Measurements from ENCODE around the gene RPTOR.

The RPTOR gene

DNA sequence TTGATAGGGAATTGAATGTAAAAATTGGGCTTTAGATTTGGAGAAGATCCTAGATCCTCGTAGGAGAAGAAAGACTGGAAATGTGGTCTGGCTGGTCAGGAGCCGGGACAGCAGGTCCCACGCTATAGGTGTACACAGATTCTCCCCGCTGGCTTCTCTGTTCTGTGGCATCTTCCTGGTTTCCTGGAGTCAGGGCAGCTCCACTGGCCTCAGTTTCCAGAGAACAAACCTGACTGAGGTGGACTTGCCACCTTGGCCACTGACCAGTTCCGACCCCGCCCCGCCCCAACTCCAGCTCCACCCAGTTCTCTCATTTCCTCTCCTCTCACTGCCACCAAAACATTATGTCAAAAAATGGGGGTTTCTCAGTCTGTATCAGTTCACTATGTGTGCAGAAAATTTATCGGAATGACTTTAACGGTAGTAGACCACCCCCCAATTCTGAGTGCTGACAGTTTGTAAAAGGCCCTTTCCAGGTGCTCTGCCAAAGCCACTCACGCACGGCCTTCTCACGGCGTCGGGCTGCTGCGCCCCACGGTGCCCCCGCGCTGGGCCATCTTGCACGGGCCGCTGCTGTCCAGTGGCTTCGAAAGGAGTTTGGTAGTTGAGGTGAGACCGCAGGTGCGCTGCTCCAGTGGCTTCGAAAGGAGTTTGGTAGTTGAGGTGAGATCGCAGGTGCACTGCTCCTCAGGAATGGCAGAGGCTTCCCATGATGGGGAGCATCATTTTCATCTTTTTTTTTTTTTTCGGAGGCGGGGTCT, 285.6 kb downstream of the RPTOR start:
- H3K79me1 ChIP-seq (ENCODE audit: low read depth, low read length) = peaks cover 4% of the 10 kb centered on the region
- H4K91ac ChIP-seq (ENCODE audit: low read depth, low read length, poor library complexity) = no peak overlapping the region
- H2BK5ac ChIP-seq (ENCODE audit: low read length) = no peak overlapping the region
- H3K36me3 ChIP-seq (replicated peaks in 1 of 2; ENCODE audit: control insufficient read depth in 2 of 2, insufficient read depth in 2 of 2, low read length in 2 of 2) = peaks cover 0 to 7% of the 10 kb centered on the region in 2 donors
- no peak overlapping the region for H4K8ac ChIP-seq (ENCODE audit: low read depth, low read length)
- H3K9ac ChIP-seq (ENCODE audit: low read depth, low read length, poor library complexity) = no peak overlapping the region
- no peak overlapping the region for H2BK15ac ChIP-seq (ENCODE audit: low read length)
- H2AK5ac ChIP-seq (ENCODE audit: low read depth, low read length) = no peak overlapping the region
- peaks cover 2% of the 10 kb centered on the region in 2 donors for H3K9me3 ChIP-seq (replicated peaks in 1 of 2; ENCODE audit: control insufficient read depth in 2 of 2, insufficient read depth in 1 of 2, low read depth in 1 of 2, low read length in 2 of 2)
- H3K4ac ChIP-seq (ENCODE audit: low read length) = no peak overlapping the region
- H3K23ac ChIP-seq (ENCODE audit: low read depth, low read length, poor library complexity) = peak overlapping the region; percentile 27
- no peak overlapping the region for H2AFZ ChIP-seq (ENCODE audit: low read length)
- no peak overlapping the region for H2BK120ac ChIP-seq (ENCODE audit: low read depth, low read length)
- no peaks in the 10 kb centered on the region for H3K27me3 ChIP-seq (ENCODE audit: control insufficient read depth in 3 of 3, insufficient read depth in 3 of 3, low read depth in 1 of 3, low read length in 3 of 3)
- no CpG with 5 or more reads among the region's 27 CpGs for WGBS, 2 donors (ENCODE audit: extremely low coverage in 2 of 2, insufficient read length in 2 of 2, insufficient replicate concordance in 1 of 2)
- H3K14ac ChIP-seq (ENCODE audit: low read length) = no peak overlapping the region
- no peak overlapping the region for H3K4me2 ChIP-seq (ENCODE audit: insufficient read depth, low read length, poor library complexity, severe bottlenecking)
- H3K4me3 ChIP-seq (ENCODE audit: low read length in 2 of 2) = no peak overlapping the region
- DNase-seq (ENCODE audit: low spot score) = no peak
- H3K4me1 ChIP-seq (ENCODE audit: control insufficient read depth in 2 of 2, insufficient read depth in 1 of 2, low read depth in 1 of 2, low read length in 2 of 2) = peaks cover 20 to 31% of the 10 kb centered on the region in 2 donors
- no peak overlapping the region for H3K27ac ChIP-seq (replicated peaks; ENCODE audit: low read length)
- no peak overlapping the region for H2BK12ac ChIP-seq (ENCODE audit: low read length)
- H3K18ac ChIP-seq (ENCODE audit: low read length) = no peak overlapping the region

DNA sequence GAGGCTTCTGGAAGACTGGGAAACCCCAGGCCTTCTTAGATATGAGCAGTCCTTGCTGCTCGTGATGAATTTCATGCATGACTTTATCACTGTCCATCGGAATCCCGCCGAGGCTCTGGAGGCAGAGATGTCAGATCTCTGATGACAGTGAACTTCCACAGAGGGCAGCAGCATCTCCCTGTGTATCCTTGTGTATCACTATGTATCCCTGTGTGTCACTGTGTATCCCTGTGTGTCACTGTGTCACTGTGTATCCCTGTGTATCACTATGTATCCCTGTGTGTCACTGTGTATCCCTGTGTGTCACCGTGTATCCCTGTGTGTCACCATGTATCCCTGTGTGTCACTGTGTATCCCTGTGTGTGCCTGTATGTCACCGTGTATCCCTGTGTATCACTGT, 286.9 kb downstream of the RPTOR start:
- Histone ChIP-seq H4K91ac (ENCODE audit: low read depth, low read length, poor library complexity) (no peak overlapping the region), H2BK120ac (ENCODE audit: low read depth, low read length) (no peak overlapping the region), H2AFZ (ENCODE audit: low read length) (no peak overlapping the region), H3K36me3 (replicated peaks in 1 of 2; ENCODE audit: control insufficient read depth in 2 of 2, insufficient read depth in 2 of 2, low read length in 2 of 2) (peaks cover 0 to 5% of the 10 kb centered on the region in 2 donors), H3K9me3 (replicated peaks in 1 of 2; ENCODE audit: control insufficient read depth in 2 of 2, insufficient read depth in 1 of 2, low read depth in 1 of 2, low read length in 2 of 2) (peaks cover 2% of the 10 kb centered on the region in 2 donors), H3K4me2 (ENCODE audit: insufficient read depth, low read length, poor library complexity, severe bottlenecking) (no peak overlapping the region), H4K8ac (ENCODE audit: low read depth, low read length) (no peak overlapping the region), H3K27ac (replicated peaks; ENCODE audit: low read length) (no peak overlapping the region), H2AK5ac (ENCODE audit: low read depth, low read length) (no peak overlapping the region), H3K23ac (ENCODE audit: low read depth, low read length, poor library complexity) (no peak overlapping the region), H3K9ac (ENCODE audit: low read depth, low read length, poor library complexity) (no peak overlapping the region), H2BK15ac (ENCODE audit: low read length) (no peak overlapping the region), H2BK12ac (ENCODE audit: low read length) (no peak overlapping the region), H3K4me3 (ENCODE audit: low read length in 2 of 2) (no peak overlapping the region), H3K27me3 (ENCODE audit: control insufficient read depth in 3 of 3, insufficient read depth in 3 of 3, low read depth in 1 of 3, low read length in 3 of 3) (no peaks in the 10 kb centered on the region), H3K14ac (ENCODE audit: low read length) (no peak overlapping the region), H3K4ac (ENCODE audit: low read length) (no peak overlapping the region), H3K79me1 (ENCODE audit: low read depth, low read length) (no peaks in the 10 kb centered on the region), H3K18ac (ENCODE audit: low read length) (no peak overlapping the region), H3K4me1 (ENCODE audit: control insufficient read depth in 2 of 2, insufficient read depth in 1 of 2, low read depth in 1 of 2, low read length in 2 of 2) (peaks cover 20 to 31% of the 10 kb centered on the region in 2 donors), H2BK5ac (ENCODE audit: low read length) (no peak overlapping the region)
- DNase-seq (ENCODE audit: low spot score) = no peak
- WGBS, 2 donors (ENCODE audit: extremely low coverage in 2 of 2, insufficient read length in 2 of 2, insufficient replicate concordance in 1 of 2) = no CpG with 5 or more reads among the region's 6 CpGs

DNA sequence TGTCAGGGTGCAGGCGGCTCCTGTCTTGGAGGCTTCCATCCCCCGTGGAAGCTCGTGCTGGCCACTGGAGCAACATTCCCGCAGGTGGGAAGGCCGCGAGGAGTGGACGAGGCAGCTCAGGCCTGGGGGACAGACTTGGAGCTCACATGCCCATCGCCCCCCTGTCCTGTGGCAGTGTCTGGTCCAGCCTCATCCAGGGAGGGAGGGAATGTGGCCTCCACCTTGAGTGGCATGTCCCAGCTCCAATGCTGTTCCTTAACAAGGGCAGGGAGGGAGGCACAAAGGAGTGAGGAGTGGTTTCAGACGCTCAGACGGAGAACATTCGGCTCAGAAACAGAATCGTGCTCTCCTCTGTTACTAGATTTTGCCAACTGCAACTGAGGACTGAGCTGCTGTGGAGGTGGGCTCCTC, 287.6 kb downstream of the RPTOR start:
- Histone ChIP-seq H3K79me1 (ENCODE audit: low read depth, low read length) (peaks cover 1% of the 10 kb centered on the region), H2AFZ (ENCODE audit: low read length) (peak overlapping the region; percentile 81), H3K9ac (ENCODE audit: low read depth, low read length, poor library complexity) (no peak overlapping the region), H3K23ac (ENCODE audit: low read depth, low read length, poor library complexity) (peak overlapping the region; percentile 67), H3K36me3 (replicated peaks in 1 of 2; ENCODE audit: control insufficient read depth in 2 of 2, insufficient read depth in 2 of 2, low read length in 2 of 2) (peaks cover 0 to 4% of the 10 kb centered on the region in 2 donors), H3K27ac (replicated peaks; ENCODE audit: low read length) (no peak overlapping the region), H3K27me3 (ENCODE audit: control insufficient read depth in 3 of 3, insufficient read depth in 3 of 3, low read depth in 1 of 3, low read length in 3 of 3) (no peaks in the 10 kb centered on the region), H2AK5ac (ENCODE audit: low read depth, low read length) (no peak overlapping the region), H4K8ac (ENCODE audit: low read depth, low read length) (no peak overlapping the region), H3K14ac (ENCODE audit: low read length) (no peak overlapping the region), H3K9me3 (replicated peaks in 1 of 2; ENCODE audit: control insufficient read depth in 2 of 2, insufficient read depth in 1 of 2, low read depth in 1 of 2, low read length in 2 of 2) (peaks cover 2% of the 10 kb centered on the region in 2 donors), H2BK120ac (ENCODE audit: low read depth, low read length) (no peak overlapping the region), H3K4me1 (ENCODE audit: control insufficient read depth in 2 of 2, insufficient read depth in 1 of 2, low read depth in 1 of 2, low read length in 2 of 2) (peaks cover 20 to 30% of the 10 kb centered on the region in 2 donors), H2BK15ac (ENCODE audit: low read length) (no peak overlapping the region), H2BK5ac (ENCODE audit: low read length) (no peak overlapping the region), H4K91ac (ENCODE audit: low read depth, low read length, poor library complexity) (no peak overlapping the region), H3K4me2 (ENCODE audit: insufficient read depth, low read length, poor library complexity, severe bottlenecking) (no peak overlapping the region), H3K4ac (ENCODE audit: low read length) (no peak overlapping the region), H3K4me3 (ENCODE audit: low read length in 2 of 2) (peak overlapping the region; percentile 4 to 38), H3K18ac (ENCODE audit: low read length) (no peak overlapping the region), H2BK12ac (ENCODE audit: low read length) (no peak overlapping the region)
- WGBS, 2 donors (ENCODE audit: extremely low coverage in 2 of 2, insufficient read length in 2 of 2, insufficient replicate concordance in 1 of 2) = no CpG with 5 or more reads among the region's 12 CpGs
- no peak for DNase-seq (ENCODE audit: low spot score)

GRCh38 chr17:80832888-80833583, 288.4 kb downstream of the RPTOR start:
- no CpG with 5 or more reads among the region's 25 CpGs for WGBS, 2 donors (ENCODE audit: extremely low coverage in 2 of 2, insufficient read length in 2 of 2, insufficient replicate concordance in 1 of 2)
- Histone ChIP-seq H3K9me3 (replicated peaks in 1 of 2; ENCODE audit: control insufficient read depth in 2 of 2, insufficient read depth in 1 of 2, low read depth in 1 of 2, low read length in 2 of 2) (peaks cover 2% of the 10 kb centered on the region in 2 donors), H3K27ac (replicated peaks; ENCODE audit: low read length) (no peak overlapping the region), H3K79me1 (ENCODE audit: low read depth, low read length) (peaks cover 1% of the 10 kb centered on the region), H3K27me3 (ENCODE audit: control insufficient read depth in 3 of 3, insufficient read depth in 3 of 3, low read depth in 1 of 3, low read length in 3 of 3) (no peaks in the 10 kb centered on the region), H2BK120ac (ENCODE audit: low read depth, low read length) (no peak overlapping the region), H3K36me3 (replicated peaks in 1 of 2; ENCODE audit: control insufficient read depth in 2 of 2, insufficient read depth in 2 of 2, low read length in 2 of 2) (no peaks in the 10 kb centered on the region), H2BK12ac (ENCODE audit: low read length) (no peak overlapping the region), H3K9ac (ENCODE audit: low read depth, low read length, poor library complexity) (no peak overlapping the region), H3K4me3 (ENCODE audit: low read length in 2 of 2) (peak overlapping the region; percentile 36 to 38), H4K91ac (ENCODE audit: low read depth, low read length, poor library complexity) (no peak overlapping the region), H2AK5ac (ENCODE audit: low read depth, low read length) (no peak overlapping the region), H3K4me2 (ENCODE audit: insufficient read depth, low read length, poor library complexity, severe bottlenecking) (peak overlapping the region; percentile 47), H3K23ac (ENCODE audit: low read depth, low read length, poor library complexity) (no peak overlapping the region), H2AFZ (ENCODE audit: low read length) (peak overlapping the region; percentile 81), H2BK15ac (ENCODE audit: low read length) (no peak overlapping the region), H3K4ac (ENCODE audit: low read length) (no peak overlapping the region), H3K14ac (ENCODE audit: low read length) (no peak overlapping the region), H3K18ac (ENCODE audit: low read length) (no peak overlapping the region), H4K8ac (ENCODE audit: low read depth, low read length) (no peak overlapping the region), H2BK5ac (ENCODE audit: low read length) (no peak overlapping the region), H3K4me1 (ENCODE audit: control insufficient read depth in 2 of 2, insufficient read depth in 1 of 2, low read depth in 1 of 2, low read length in 2 of 2) (peaks cover 17 to 22% of the 10 kb centered on the region in 2 donors)
- peak; percentile 86 for DNase-seq (ENCODE audit: low spot score)

Data from neuronal stem cell (in vitro differentiated cells).